ENCODE measurements around the gene FBF1. TPM values are rescaled to one million over a fixed set of nuclear protein-coding genes. Genes with fewer than 3 reads are reported as not detected.
"Not testable (repeated sequence)": the region's sequence is repeated elsewhere in the genome, so short reads cannot be mapped to it uniquely, and the experiment has no call there.

FBF1 gene
- total RNA-seq, 1 experiment from 2014 or later = 22.8 TPM

DNA sequence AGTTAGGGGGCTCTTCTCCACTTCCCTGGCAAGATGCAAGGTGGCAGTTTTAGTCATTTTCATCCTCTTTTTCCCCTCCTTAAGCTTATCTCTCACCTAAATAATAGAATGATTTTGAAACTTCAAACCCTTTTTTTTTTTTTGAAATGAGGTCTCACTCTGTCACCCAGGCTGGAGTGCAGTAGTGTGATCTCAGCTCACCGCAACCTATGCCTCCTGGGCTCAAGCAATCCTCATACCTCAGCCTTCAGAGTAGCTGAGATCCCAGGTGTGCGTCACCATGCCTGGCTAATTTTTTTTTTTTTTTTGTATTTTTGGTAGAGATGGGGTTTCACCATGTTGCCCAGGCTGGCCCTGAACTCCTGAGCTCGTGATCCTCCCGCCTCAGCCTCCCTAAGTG, 76.0 kb downstream of the FBF1 start:
- H3K9me3 ChIP-seq (ENCODE audit: control insufficient read depth in 1 of 2, insufficient read depth in 1 of 2, low read depth in 1 of 2, low read length in 2 of 2); H3K9me2 ChIP-seq (ENCODE audit: insufficient read depth); intact Hi-C loops (cut with micrococcal nuclease); H2AFZ ChIP-seq (ENCODE audit: low read depth, low read length, poor library complexity, severe bottlenecking); H3K36me3 ChIP-seq (ENCODE audit: control insufficient read depth in 1 of 2, insufficient read depth in 2 of 2, low read length in 2 of 2); H3K9ac ChIP-seq (ENCODE audit: low read length); H3K27me3 ChIP-seq (ENCODE audit: insufficient read depth, low read length); BruUV-seq (replicated peaks); ATAC-seq; H3K4me3 ChIP-seq (replicated peaks in 1 of 2; ENCODE audit: low read depth in 1 of 2, low read length in 2 of 2); DNase-seq (ENCODE audit: low read depth, low spot score); H3K4me2 ChIP-seq (ENCODE audit: low read length); H4K20me1 ChIP-seq (ENCODE audit: insufficient read depth); H3K79me2 ChIP-seq (ENCODE audit: insufficient read depth, low read length); H3K27ac ChIP-seq (ENCODE audit: low read depth, low read length); CTCF ChIA-PET: not testable (repeated sequence)
- ChIA-PET POLR2A (interaction anchor here (1.0 to 1.3 kb wide), 2 partner anchors 9 to 11 kb away, joined by 3 to 4 read pairs; partner anchors contain the start of gene WBP2), RAD21 (ENCODE audit: low non-redundant PET in 1 of 2, low total read pairs in 2 of 2, uncharacterized antibody in 2 of 2, unreplicated experiment in 2 of 2) (interaction anchor here in 1 of 2 experiments (0.7 kb wide), 1 partner anchor 13 kb away, joined by 4 read pairs; no protein-coding TSS in a partner anchor)
- H3K4me1 ChIP-seq (ENCODE audit: control insufficient read depth in 1 of 2, insufficient read depth in 2 of 2, low read length in 2 of 2) = peaks cover 20 to 34% of the 10 kb centered on the region in 2 experiments

DNA sequence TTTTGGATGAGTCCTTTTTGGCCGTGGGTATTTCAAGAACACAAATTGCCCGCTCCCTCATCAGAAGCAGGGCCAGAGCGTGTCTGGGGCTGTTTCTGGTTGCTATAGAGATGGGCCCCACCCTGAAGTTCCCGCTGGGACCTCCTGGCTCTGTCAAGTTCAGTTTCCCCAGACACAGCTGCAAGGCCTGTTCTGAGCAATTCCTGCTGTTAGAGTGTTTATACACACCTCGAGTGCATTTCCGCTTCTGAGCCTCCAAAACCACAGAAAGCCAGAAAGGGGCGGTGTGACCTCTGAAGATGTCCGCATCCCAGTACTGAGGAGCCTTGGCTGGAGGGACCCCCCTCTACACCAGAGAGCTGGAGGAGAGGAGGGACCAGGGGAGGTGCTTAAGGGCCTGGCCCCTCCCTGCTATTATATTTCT, 76.4 kb downstream of the FBF1 start:
- no peaks in the 10 kb centered on the region for H3K27me3 ChIP-seq (ENCODE audit: insufficient read depth, low read length)
- H2AFZ ChIP-seq (ENCODE audit: low read depth, low read length, poor library complexity, severe bottlenecking) = no peak overlapping the region
- no TSS peak for BruUV-seq (replicated peaks)
- H4K20me1 ChIP-seq (ENCODE audit: insufficient read depth) = no peaks in the 10 kb centered on the region
- no peaks in the 10 kb centered on the region for H3K9me2 ChIP-seq (ENCODE audit: insufficient read depth)
- DNase-seq (ENCODE audit: low read depth, low spot score) (no peak), ATAC-seq (no peak)
- peaks cover 20 to 34% of the 10 kb centered on the region in 2 experiments for H3K4me1 ChIP-seq (ENCODE audit: control insufficient read depth in 1 of 2, insufficient read depth in 2 of 2, low read length in 2 of 2)
- H3K9me3 ChIP-seq (ENCODE audit: control insufficient read depth in 1 of 2, insufficient read depth in 1 of 2, low read depth in 1 of 2, low read length in 2 of 2) = no peaks in the 10 kb centered on the region
- no peak overlapping the region for H3K4me2 ChIP-seq (ENCODE audit: low read length)
- no peak overlapping the region for H3K4me3 ChIP-seq (replicated peaks in 1 of 2; ENCODE audit: low read depth in 1 of 2, low read length in 2 of 2)
- no peaks in the 10 kb centered on the region for H3K36me3 ChIP-seq (ENCODE audit: control insufficient read depth in 1 of 2, insufficient read depth in 2 of 2, low read length in 2 of 2)
- RAD21 ChIA-PET (ENCODE audit: low non-redundant PET in 1 of 2, low total read pairs in 2 of 2, uncharacterized antibody in 2 of 2, unreplicated experiment in 2 of 2) = no interaction called here
- no peak for TF ChIP-seq ZNF274 (IDR thresholded peaks at IDR 0.05; ENCODE audit: low read depth, low read length)
- no peak for TF ChIP-seq ZFX (IDR thresholded peaks at IDR 0.05)
- TF ChIP-seq RAD21 (IDR thresholded peaks at IDR 0.05; ENCODE audit: low read depth) = no peak
- TF ChIP-seq SIN3A (IDR thresholded peaks at IDR 0.05; ENCODE audit: low read depth) = no peak
- no peak for TF ChIP-seq ZBTB33 (IDR thresholded peaks at IDR 0.05; ENCODE audit: extremely low read depth, insufficient replicate concordance, low read length)
- TF ChIP-seq POLR2A (IDR thresholded peaks at IDR 0.05; ENCODE audit: borderline replicate concordance, extremely low read depth, insufficient read depth, insufficient read length) = no peak
- no peak for TF ChIP-seq SP1 (IDR thresholded peaks at IDR 0.05; ENCODE audit: low read depth)
- TF ChIP-seq, protein P1, sequence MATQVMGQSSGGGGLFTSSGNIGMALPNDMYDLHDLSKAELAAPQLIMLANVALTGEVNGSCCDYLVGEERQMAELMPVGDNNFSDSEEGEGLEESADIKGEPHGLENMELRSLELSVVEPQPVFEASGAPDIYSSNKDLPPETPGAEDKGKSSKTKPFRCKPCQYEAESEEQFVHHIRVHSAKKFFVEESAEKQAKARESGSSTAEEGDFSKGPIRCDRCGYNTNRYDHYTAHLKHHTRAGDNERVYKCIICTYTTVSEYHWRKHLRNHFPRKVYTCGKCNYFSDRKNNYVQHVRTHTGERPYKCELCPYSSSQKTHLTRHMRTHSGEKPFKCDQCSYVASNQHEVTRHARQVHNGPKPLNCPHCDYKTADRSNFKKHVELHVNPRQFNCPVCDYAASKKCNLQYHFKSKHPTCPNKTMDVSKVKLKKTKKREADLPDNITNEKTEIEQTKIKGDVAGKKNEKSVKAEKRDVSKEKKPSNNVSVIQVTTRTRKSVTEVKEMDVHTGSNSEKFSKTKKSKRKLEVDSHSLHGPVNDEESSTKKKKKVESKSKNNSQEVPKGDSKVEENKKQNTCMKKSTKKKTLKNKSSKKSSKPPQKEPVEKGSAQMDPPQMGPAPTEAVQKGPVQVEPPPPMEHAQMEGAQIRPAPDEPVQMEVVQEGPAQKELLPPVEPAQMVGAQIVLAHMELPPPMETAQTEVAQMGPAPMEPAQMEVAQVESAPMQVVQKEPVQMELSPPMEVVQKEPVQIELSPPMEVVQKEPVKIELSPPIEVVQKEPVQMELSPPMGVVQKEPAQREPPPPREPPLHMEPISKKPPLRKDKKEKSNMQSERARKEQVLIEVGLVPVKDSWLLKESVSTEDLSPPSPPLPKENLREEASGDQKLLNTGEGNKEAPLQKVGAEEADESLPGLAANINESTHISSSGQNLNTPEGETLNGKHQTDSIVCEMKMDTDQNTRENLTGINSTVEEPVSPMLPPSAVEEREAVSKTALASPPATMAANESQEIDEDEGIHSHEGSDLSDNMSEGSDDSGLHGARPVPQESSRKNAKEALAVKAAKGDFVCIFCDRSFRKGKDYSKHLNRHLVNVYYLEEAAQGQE (IDR thresholded peaks at IDR 0.05; ENCODE audit: low read depth) = no peak
- TF ChIP-seq ATF3 (IDR thresholded peaks at IDR 0.05) = no peak
- no peak for TF ChIP-seq YY1 (IDR thresholded peaks at IDR 0.05; ENCODE audit: extremely low read depth, insufficient replicate concordance, low read depth, low read length)
- no peak for TF ChIP-seq EZH2 (IDR thresholded peaks at IDR 0.05)
- no peak for TF ChIP-seq EZH2phosphoT487 (IDR thresholded peaks at IDR 0.05; ENCODE audit: borderline replicate concordance)
- no peak for TF ChIP-seq FOSL1 (IDR thresholded peaks at IDR 0.05; ENCODE audit: low read depth)
- no peak for TF ChIP-seq MAX (IDR thresholded peaks at IDR 0.05)
- TF ChIP-seq CBX3 (IDR thresholded peaks at IDR 0.05; ENCODE audit: low read depth) = no peak
- intact Hi-C loops (cut with micrococcal nuclease) = no loop called here
- POLR2A ChIA-PET = interaction anchor here (1.0 to 1.3 kb wide), 2 partner anchors 9 to 11 kb away, joined by 3 to 4 read pairs; partner anchors contain the start of gene WBP2
- H3K79me2 ChIP-seq (ENCODE audit: insufficient read depth, low read length) = no peaks in the 10 kb centered on the region
- H3K9ac ChIP-seq (ENCODE audit: low read length) = no peak overlapping the region
- CTCF ChIA-PET = no interaction called here
- no peak overlapping the region for H3K27ac ChIP-seq (ENCODE audit: low read depth, low read length)

Measured in HCT116 (cell line).